Measurements from ENCODE around the gene TGFB1.

DNA sequence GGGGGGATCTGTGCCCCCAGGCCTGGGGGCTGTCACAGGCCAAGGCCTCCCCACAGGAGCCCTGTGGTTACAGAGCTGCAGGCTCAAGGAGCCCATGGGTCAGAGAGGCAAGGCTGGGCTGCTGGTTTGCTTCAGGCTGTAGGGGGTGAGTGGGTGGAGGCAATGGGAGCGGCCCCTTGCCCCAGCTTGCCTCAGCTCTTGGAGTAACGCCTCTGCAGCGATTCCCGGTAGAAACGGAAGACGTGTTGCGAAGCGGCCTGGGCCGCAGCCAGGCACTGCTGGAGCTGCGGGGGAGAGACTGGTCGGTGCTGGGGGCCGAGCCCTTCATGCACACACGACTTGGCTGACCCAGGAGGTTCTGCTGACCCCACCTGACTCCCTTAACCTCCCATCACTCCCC, 32.7 kb upstream of the TGFB1 start:
- TF ChIP-seq POLR2AphosphoS5 (IDR thresholded peaks at IDR 0.05) (no peak), POLR2A (IDR thresholded peaks at IDR 0.05) (no peak)
- TF ChIP-seq, protein P1, sequence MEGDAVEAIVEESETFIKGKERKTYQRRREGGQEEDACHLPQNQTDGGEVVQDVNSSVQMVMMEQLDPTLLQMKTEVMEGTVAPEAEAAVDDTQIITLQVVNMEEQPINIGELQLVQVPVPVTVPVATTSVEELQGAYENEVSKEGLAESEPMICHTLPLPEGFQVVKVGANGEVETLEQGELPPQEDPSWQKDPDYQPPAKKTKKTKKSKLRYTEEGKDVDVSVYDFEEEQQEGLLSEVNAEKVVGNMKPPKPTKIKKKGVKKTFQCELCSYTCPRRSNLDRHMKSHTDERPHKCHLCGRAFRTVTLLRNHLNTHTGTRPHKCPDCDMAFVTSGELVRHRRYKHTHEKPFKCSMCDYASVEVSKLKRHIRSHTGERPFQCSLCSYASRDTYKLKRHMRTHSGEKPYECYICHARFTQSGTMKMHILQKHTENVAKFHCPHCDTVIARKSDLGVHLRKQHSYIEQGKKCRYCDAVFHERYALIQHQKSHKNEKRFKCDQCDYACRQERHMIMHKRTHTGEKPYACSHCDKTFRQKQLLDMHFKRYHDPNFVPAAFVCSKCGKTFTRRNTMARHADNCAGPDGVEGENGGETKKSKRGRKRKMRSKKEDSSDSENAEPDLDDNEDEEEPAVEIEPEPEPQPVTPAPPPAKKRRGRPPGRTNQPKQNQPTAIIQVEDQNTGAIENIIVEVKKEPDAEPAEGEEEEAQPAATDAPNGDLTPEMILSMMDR (IDR thresholded peaks at IDR 0.05) = no peak
